HepG2 (cell line): ENCODE measurements around the gene UNC13D. TPM values are rescaled to one million over a fixed set of nuclear protein-coding genes. Genes with fewer than 3 reads are reported as not detected.

ENCODE experiments used
- HNF4A ChIP-seq: sonication (generic); formaldehyde crosslinking; IDR thresholded peaks from 2 replicates; pipeline ENCODE4 v1.4.0; 2020; ENCODE audit warnings: missing genetic modification reagents
- ISX ChIP-seq: sonication (generic); formaldehyde crosslinking; conservative IDR thresholded peaks from 2 replicates; pipeline ENCODE4 v1.5.0; 2020; ENCODE audit warnings: missing genetic modification reagents
- LCORL ChIP-seq, 2 experiments: fragments of 450-650 bp in 1 of 2; sonication (generic) in 1 of 2; formaldehyde crosslinking in 1 of 2; IDR thresholded peaks; 2 replicates each; pipeline versions ENCODE4 v1.5.0 to v1.6.1; 2017 to 2020; ENCODE audit warnings: antibody characterized with exemption in 1 of 2, missing genetic modification reagents in 1 of 2
- SRY ChIP-seq: sonication (generic); formaldehyde crosslinking; IDR thresholded peaks from 2 replicates; pipeline ENCODE4 v1.8.0; 2022; ENCODE audit warnings: mild to moderate bottlenecking, missing genetic modification reagents
- TARDBP ChIP-seq: sonication (generic); formaldehyde crosslinking; IDR thresholded peaks from 2 replicates; pipeline ENCODE4 v1.8.0; 2022; ENCODE audit warnings: mild to moderate bottlenecking, missing genetic modification reagents
- ZFP91 ChIP-seq: sonication (generic); formaldehyde crosslinking; IDR thresholded peaks from 2 replicates; pipeline ENCODE4 v1.9.0; 2022; ENCODE audit warnings: missing genetic modification reagents, mild to moderate bottlenecking, borderline replicate concordance
- ZNF562 ChIP-seq: sonication (generic); formaldehyde crosslinking; IDR thresholded peaks from 2 replicates; pipeline ENCODE4 v1.8.0; 2022; ENCODE audit warnings: missing genetic modification reagents, borderline replicate concordance
- ZNF576 ChIP-seq: sonication (generic); formaldehyde crosslinking; IDR thresholded peaks from 2 replicates; pipeline ENCODE4 v1.4.0; 2020; ENCODE audit warnings: mild to moderate bottlenecking, missing genetic modification reagents
- ZNF687 ChIP-seq: sonication (generic); formaldehyde crosslinking; IDR thresholded peaks from 2 replicates; pipeline ENCODE4 v1.5.1; 2020; ENCODE audit warnings: mild to moderate bottlenecking, missing genetic modification reagents, moderate library complexity
- ZNF691 ChIP-seq: sonication (generic); formaldehyde crosslinking; IDR thresholded peaks from 2 replicates; pipeline ENCODE4 v1.4.0; 2020; ENCODE audit warnings: missing genetic modification reagents, low read depth, mild to moderate bottlenecking, borderline replicate concordance
- ZNF83 ChIP-seq: sonication (generic); formaldehyde crosslinking; IDR thresholded peaks from 2 replicates; pipeline ENCODE4 v1.4.0; 2020; ENCODE audit warnings: missing genetic modification reagents, mild to moderate bottlenecking, borderline replicate concordance
- polyA plus RNA-seq, 8 experiments: library from polyadenylated mRNA; depleted of rRNA in 3 of 8; stranded (reverse) in 7 of 8; unstranded in 1 of 8; fragments of >200 nt; fragmentation: Illumina TruSeq in 4 of 8; extraction: Trizol in 4 of 8; gene quantifications; 2 replicates each; pipeline versions ENCODE4 v1.2.1 to v1.2.3, GENCODE V29; 2011 to 2016; ENCODE audit warnings: low read depth in 4 of 8, missing spikeins in 1 of 8, mixed read lengths in 1 of 8; ENCODE audit not compliant: insufficient read depth in 1 of 8
- total RNA-seq, 5 experiments: library from RNA; depleted of rRNA; stranded (reverse); fragments of >200 nt; fragmentation: Illumina TruSeq; extraction: Trizol; gene quantifications; 2 replicates each; pipeline ENCODE4 v1.2.3, GENCODE V29; 2016; ENCODE audit warnings: low read depth in 1 of 5

The UNC13D gene
- total and polyA plus RNA-seq, 2 of the 13 experiments (the other 11 are each of a cell fraction or from before 2014, with no cell fraction given), result 29.7 to 42.7 TPM

GRCh38 chr17:75878174-75878998, 34.2 kb upstream of the UNC13D start, which contains the start of gene TRIM47 (continued):
- peak; percentile 78 for TF ChIP-seq ZNF687 (CRISPR knock-in tag)
- peak; percentile 88 for TF ChIP-seq ZFP91 (CRISPR knock-in tag)
- no peak for TF ChIP-seq LCORL (IDR thresholded peaks at IDR 0.05)
- peak; percentile 77; the same call in 1 of the 2 replicates for TF ChIP-seq LCORL (CRISPR knock-in tag; IDR thresholded peaks at IDR 0.05)
- TF ChIP-seq ZNF83 (CRISPR knock-in tag), result peak; percentile 20; the same call in 1 of the 2 replicates
- peak; percentile 68; the same call in 1 of the 2 replicates for TF ChIP-seq TARDBP (CRISPR knock-in tag)
- TF ChIP-seq SRY (CRISPR knock-in tag), result no peak; the same call in 1 of the 2 replicates
- TF ChIP-seq ZNF691 (CRISPR knock-in tag), result peak; percentile 91; the same call in 1 of the 2 replicates
- TF ChIP-seq HNF4A (CRISPR knock-in tag), result peak; percentile 48; the same call in 1 of the 2 replicates
- TF ChIP-seq ZNF576 (CRISPR knock-in tag), result no peak
- TF ChIP-seq ZNF562, result no peak
- TF ChIP-seq ISX, result peak; percentile 81; the same call in 1 of the 2 replicates
